Activated T-cell treated with anti-CD3 and anti-CD28 coated beads for 24 hours (primary cell): ENCODE data around the gene ANAPC5.

Source experiments
- DNase-seq: peaks from one replicate; pipeline ENCODE4 v3.0.0-alpha.2; 2020; ENCODE audit warnings: low read depth

ANAPC5 gene

DNA sequence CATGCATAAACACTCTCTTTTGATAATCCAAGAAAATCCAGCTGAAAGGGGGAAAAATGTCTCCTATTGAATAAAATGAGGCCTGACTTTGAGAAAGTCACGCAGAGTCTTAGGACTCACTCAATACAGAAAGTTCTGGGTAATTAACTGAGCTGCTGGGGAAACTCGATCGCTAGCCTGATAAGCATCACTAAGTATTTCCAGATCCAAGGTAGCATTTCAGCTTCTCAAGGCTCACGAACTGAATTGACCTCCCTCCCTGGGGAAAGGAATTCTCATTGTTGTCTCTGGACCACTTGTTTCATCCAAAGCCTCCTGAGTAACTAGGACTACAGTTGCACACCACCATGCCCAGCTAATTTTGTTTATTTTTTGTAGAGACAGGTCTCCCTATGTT lies 13.8 kb upstream of the ANAPC5 start:
- DNase-seq: no peak

DNA sequence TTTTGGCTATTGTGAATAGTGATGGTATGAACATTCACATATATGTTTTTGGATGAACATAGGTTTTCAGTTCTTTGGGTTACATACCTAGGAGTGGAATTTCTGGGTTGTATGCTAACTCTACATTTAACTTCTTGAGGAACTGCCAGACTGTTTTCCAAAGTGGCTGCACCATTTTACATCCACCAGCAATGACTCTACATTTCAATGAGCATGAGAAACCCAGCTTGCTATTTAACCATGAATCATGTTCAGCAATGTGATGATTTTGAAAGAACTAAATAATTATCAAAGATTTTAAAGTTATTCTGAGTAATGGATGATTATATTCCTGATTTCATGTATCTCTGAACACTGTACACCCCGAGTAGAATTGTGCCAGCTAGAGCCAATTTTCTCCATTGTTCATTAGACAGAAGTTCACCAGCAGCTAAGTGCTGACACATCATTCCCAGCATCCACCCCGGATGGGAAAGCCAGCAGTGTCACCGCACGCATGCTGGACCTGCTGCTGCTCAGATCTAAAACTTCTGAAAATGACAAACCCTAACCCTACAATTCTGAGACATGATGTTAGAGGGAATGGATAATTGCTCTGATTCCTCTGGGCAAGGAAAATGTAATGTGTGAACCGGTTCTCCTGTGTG lies 13.3 kb upstream of the ANAPC5 start:
- DNase-seq: no peak

DNA sequence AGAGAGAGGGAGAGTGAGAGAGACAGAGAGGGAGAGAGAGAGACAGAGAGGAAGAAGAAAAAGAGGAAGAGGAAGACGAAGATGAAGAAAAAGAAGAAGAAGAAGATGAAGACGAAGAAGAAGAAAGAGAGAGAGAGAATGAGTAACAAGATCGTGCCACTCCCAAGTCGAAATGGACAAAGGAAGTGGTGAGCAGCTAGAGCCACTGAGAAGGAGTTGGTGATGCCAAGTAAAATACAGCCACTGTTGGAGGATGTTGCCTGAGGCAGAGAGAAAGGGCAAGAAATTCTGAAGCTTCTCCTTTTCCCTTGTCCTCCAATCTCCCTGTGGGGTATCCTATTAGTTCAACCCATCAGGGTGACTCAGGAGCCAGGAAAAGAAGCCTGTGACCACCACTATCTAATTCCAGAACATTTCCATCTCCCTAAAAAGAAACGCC lies 12.5 kb upstream of the ANAPC5 start:
- no peak for DNase-seq

DNA sequence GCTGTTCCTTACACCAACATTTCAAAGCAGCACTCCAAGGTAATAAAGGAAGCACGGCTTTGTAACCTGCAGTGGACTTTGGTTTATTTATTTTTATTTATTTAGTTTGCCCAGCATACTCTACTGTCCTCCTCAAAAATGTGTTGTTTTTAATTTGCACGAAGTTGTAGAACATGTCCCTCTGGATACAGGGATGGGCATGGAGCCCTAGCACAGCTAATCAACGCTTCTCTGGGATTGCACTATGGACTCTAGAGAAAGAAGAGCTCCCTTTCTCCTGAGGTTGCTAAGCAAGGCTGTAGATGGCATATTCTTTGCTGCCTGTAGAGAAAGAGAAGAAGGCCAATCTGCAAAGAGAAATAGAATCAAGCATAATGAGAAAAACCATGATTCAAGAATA lies 5.9 kb upstream of the ANAPC5 start:
- no peak for DNase-seq

DNA sequence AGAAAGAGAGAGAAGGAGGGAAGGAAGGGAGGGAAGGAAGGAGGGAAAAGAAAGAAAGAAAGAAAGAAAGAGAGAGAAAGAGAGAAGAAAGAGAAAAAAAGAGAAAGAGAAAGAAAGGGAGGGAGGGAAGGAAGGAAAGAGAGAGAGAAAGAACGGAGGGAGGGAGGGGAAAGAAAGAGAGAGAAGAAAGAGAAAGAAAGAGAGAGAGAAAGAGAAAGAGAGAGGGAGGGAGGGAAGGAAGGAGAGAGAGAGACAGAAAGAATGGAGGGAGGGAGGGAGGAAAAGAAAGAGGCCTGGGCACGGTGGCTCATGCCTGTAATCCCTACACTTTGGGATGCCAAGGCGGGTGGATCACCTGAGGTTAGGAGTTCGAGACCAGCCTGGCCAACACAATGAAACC lies 5.1 kb upstream of the ANAPC5 start:
- no peak for DNase-seq

DNA sequence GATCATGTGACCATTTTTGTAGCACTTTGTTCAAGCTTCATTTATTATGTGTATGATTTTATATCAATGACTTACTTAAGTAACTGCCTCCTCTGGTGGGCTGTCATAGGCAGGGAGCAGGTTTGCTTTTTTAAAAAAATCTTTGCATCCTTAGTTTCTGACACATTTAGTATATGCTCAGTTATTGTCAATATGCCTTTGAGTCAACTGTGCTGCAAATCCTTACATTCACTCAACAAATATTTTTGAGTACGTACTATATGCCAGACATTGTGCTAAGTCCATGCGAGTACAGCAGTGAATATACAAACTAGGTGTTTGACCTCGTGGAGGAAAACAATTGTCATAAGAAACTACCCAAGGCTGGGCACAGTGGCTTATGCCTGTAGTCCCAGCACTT lies 4.4 kb upstream of the ANAPC5 start:
- DNase-seq: no peak

GRCh38 chr12:121355818-121356217 lies 3.6 kb upstream of the ANAPC5 start:
- no peak for DNase-seq

GRCh38 chr12:121352682-121353018 lies 439 bp upstream of the ANAPC5 start:
- DNase-seq: no peak

DNA sequence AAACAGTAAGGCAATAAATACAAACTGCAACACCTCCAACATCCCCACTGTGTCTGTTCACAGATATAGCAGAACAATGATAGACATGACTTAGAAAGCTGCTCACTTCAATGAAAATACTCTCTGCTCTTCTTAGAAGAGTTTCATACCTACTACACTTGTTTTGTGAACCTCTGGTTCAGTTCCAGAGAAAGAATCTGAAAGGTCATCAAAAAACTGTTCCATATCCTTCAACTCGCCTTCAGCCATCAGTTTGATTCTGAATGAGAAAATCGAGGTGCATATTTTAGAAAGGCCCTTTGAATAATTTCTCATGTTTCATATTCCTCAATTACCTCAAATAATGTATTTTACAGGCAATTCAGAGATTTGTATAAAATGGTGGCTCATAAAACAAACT lies 5.5 kb downstream of the ANAPC5 start:
- DNase-seq: no peak

- no peak for DNase-seq
Observed at GRCh38 chr12:121345151-121345815, 6.9 kb downstream of the ANAPC5 start.

- no peak for DNase-seq
Observed at GRCh38 chr12:121344506-121344905, 7.7 kb downstream of the ANAPC5 start.

- DNase-seq: no peak
Observed at GRCh38 chr12:121337416-121337815, 14.8 kb downstream of the ANAPC5 start.

DNA sequence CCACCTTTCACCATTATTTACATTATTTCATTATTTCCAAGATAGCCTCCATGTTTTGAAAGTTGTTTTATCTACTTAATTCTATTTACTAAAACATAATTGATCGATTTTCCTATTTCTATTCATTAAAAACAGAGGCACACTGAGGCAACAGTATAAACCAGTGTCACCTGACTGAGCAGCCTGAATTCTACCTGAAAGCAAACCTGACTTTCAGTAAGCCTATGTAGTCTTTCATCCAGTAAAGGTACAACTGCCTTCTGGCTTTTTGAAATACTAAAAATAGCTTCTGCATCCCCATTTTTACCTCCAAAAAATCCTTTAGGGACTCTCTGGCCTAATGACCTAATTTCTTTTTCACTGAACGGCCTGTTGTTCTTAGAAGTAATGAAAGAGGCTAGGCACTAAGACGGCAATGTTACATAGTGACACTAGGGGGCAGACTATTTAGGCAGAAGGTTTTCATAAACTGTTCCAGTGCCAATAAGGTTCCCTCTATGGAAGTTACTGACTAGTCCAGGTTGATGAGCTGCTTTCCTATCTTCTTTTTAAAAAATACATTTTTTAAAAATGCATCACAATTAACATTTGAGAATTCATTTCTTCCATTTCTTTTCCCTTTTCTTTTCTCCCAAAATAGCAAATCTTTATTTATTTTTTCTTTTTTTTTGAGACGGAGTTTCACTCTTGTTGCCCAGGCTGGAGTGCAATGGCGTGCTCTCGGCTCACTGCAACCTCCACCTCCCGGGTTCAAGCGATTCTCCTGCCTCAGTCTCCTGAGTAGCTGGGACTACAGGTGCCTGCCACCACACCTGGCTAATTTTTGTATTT lies 17.5 kb downstream of the ANAPC5 start:
- no peak for DNase-seq

DNA sequence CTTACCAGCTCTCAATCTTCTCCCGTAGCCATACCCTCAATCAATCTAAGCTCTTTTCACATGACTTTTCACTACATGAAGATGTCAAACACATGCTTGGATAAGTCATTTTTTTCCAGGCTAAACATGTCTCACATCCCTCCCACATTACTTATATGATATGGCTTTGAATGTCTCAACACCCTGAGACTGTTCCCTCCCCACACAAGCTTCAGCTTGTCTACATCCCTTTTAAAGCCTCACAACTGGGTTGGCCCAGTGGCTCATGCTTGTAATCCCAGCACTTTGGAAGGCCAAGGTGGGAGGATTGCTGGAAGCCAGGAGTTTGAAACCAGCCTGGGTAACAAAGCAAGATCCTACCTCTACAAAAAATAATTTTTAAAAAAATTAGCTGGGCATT lies 18.5 kb downstream of the ANAPC5 start:
- no peak for DNase-seq

- no peak for DNase-seq
Observed at GRCh38 chr12:121331248-121331647, 21.0 kb downstream of the ANAPC5 start.

DNA sequence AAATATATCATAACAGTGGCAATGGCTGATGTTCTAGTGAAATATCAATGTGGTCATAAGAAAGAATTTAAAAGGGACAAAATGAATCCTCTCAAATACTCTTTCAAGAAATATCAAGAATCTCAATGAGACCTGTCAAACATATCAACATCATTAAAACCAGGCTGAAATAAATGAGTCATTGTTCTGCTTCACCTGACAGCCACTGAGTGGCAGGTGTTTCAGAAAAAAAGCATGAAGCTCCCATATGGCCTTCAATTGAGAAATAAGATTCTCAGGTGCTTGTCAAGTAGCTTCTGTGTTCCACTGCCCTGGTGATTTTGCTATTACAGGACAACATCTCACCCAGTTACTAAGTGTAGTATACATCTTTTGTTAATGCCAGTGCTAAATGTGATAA lies 21.5 kb downstream of the ANAPC5 start:
- no peak for DNase-seq

GRCh38 chr12:121330195-121330594 lies 22.0 kb downstream of the ANAPC5 start:
- no peak for DNase-seq

DNA sequence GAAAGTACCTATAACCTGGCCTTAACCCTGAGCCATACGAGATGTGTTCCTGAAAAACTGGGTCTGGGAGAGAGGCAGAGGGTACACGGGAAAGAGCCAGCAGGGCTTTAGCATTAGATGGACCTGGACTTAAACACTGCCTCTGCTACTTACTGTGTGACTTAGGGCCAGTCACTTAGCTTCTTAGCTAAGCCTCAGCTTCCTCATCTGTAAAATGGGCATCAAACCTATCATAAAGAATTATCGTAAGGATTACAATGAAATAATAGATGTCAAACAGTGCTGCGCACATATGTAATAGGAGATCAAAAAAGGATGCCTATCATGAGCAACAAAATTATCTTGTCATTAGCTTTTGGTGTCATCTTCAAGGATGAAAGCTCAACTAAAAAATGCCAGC lies 23.6 kb downstream of the ANAPC5 start:
- DNase-seq: no peak

DNA sequence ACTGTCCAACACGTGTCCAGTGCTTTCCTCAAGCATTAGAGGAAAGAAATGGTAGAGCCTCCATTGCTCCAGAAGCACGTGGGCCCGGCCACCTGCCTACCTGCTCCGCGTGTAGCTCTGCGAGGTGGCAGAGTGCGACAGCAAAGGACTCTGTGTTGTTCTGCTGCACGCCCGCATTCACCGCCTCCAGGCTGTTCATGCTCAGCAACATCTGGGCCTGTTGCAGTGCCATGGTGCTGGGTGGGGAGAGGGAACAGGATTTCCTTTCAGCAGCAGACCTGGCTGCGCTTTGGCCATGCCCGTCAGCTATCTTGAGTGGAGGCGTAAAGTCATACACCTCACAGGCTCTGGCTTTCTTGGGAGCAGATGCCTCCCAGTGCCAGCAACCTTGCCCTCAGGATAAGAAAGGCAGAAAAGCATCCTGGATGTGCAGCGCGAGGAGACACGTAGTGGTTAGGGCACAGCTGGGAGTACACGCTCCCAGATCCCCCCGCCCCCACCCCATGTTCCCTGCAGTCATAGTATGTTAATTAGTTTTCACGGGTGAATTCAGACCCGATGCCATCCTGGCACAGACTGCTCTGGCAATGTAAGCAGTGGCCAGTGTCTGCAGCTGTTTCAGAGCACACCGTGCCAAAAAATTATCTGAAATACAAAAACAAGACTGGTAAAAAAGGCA lies 25.1 kb downstream of the ANAPC5 start:
- DNase-seq: no peak

DNA sequence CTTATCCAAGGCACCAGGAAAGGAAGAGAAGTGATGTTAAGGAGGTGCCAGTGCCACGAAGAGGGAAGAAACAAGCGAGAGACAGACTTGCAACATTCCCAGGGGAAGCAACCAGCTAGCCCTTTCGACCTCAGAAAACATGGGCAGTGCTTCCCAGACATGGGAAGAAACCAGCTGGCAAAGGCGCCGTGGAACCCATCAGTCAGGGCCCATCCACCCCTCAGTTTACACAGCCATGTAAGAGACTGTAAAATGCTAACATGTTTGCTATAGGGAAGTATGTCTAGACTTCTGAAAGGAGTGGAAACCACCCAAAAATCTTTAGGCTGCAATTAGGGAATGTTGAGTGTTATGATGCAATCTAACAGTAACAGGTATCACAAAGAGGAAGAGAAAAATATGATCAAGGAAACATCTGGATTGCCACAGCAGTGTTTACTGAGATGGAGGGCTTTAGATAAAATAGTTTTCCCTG lies 26.3 kb downstream of the ANAPC5 start:
- DNase-seq: no peak

DNA sequence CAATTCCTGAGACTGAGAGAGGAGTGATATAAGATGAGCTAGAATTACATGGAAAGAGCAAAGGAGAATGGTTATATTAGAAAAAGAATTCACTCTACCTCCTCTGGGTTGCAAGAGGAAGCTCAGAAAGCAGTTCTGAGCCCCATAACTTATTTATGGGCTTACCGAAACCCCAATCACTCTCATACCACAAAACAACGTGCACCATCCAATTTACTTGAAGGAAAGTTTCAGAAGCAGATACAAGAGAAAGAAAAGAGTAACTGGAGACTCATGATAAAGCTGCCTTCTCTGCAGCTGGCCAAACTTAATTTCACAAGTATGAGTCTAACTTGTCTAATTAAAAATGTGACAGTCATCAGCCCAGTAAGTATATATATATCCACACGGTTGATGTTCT lies 28.3 kb downstream of the ANAPC5 start:
- DNase-seq: no peak

DNA sequence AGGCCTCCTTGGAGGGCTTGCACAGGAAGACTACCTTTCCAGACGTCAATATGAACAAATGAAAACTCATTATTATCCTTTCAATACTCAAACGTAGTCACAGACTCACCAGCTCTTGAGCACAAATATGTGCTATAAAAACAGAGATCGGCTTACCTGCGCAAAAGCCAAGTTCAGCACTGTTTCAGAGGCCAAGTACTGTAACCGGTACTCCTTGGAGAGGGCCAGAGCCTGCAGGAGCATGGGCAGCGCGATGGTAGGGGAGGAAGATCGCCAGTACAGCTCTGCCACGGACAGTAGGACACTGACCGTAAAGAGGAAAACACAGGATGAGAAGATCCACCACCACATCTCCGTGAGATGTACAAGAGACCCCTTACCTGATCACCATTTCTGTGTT lies 34.1 kb downstream of the ANAPC5 start:
- no peak for DNase-seq

- no peak for DNase-seq
Observed at GRCh38 chr12:121314431-121314830, 37.8 kb downstream of the ANAPC5 start.
